HG03575 (cell line): Measurements from ENCODE around the gene PIGU.
A peak's percentile ranks its signal among the peaks of the same experiment; 100 is the strongest.
"Not testable (repeated sequence)": the region's sequence is repeated elsewhere in the genome, so short reads cannot be mapped to it uniquely, and the experiment has no call there.

Source experiments
- ATAC-seq: cut with Tn5 transposase; IDR thresholded peaks from one replicate; pipeline ENCODE4 v1.9.1; 2021; ENCODE audit not compliant: unreplicated experiment, insufficient number of reproducible peaks, low FRiP score; ENCODE audit errors: extremely low read depth

Gene PIGU

GRCh38 chr20:34676642-34677373 is at the start of gene PIGU:
Gene PIGU, minus strand, starts transcription at chr20:34677092. Its CDS starts 7 bp downstream, at chr20:34677085.
- ATAC-seq: peak; percentile 51

DNA sequence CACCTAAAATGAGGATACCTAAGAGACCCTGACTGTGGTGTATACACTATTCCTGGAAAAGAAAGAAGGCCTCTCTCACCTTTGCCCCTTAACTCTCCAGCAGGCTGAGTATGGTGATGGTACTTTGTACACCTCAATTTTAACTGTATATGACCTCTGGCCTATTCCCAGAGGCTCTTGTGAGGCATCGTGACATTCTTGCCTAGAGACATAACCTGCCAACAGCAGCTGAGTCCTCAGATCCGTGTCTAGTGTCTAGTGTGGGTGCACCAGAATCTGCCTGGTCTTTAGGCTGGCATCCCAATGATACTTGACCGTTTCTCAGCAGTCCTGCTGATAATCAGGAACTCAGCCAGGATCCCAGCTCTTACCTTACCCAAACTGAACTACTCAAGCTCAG is 47.3 kb upstream of the PIGU start:
- no peak for ATAC-seq

GRCh38 chr20:34722560-34722959 is 45.7 kb upstream of the PIGU start:
- ATAC-seq: not testable (repeated sequence)

DNA sequence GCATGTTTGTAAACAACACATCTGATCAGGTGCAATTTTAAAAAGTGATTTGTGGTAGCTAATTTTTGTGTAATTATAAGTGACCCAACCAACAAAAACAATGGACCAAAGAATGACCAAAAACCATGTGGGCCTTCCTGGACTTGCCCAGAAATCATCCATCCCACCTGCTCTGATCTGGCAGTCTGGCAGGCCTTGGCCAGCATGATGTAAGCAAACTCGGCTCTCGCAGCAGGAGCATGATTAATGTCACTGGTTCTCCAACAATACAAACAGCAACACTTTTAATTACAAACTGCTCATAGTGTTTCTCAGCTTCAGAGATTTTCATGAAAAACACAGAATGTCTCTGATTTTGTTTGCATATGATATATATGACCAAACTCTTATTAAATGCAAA is 43.4 kb upstream of the PIGU start:
- ATAC-seq: no peak

- ATAC-seq: peak; percentile 72
These were observed 42.5 kb upstream of the PIGU start for GRCh38 chr20:34719242-34720017.

- ATAC-seq: no peak
These were observed 40.6 kb upstream of the PIGU start for GRCh38 chr20:34717230-34718095.

DNA sequence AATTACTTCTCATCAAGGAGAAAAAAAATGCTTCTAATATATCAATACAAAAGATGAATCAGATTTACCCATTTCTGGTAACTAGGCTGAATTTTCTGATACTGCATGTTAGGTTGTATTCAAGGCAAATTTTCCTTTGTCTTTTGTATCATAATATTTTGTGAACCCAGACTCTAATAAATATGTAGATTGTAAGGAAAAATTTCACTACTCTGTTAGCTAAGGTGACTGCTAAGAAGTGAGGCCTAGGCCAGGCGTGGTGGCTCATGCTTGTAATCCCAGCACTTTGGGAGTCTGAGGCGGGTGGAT is 40.0 kb upstream of the PIGU start:
- ATAC-seq: no peak

DNA sequence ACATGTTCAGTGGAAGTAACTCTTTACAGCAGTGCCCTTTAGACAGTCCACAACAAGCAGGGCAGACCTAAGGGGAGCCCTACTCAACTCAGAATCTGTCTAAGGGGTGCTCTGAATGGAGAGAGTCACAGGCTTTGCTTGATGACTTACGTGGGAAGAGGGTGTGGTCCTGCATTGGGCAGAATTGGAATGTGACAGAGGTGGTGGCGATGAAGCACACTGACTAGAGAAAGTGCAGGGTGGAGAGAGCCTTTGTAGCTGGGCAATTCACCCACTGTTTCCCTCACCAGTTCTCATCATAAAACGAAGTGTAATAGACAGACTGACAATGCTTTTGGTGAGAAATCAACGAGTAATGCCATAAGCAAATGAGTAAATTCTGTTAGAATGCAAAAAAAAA is 38.5 kb upstream of the PIGU start:
- ATAC-seq: no peak

DNA sequence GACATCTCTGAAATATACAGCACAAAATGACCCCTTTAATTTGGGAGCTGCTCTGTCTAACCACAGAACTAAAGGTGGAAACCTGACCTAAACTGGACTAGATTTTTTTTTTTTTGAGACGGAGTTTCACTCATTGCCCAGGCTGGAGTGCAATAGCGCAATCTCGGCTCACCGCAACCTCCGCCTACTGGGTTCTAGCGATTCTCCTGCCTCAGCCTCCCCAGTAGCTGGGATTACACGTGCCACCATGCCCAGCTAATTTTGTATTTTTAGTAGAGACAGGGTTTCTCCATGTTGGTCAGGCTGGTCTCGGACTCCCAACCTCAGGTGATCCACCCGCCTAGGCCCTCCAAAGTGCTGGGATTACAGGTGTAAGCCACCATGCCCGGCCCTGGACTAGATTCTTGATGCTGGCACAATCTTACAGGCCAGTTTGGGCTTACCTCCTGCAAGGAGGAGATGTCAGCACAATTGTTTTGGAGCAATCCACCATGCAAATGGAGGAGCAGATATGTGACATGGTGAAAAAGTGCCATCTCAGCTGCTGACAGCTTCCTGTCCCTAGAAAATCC is 37.1 kb upstream of the PIGU start:
- ATAC-seq: not testable (repeated sequence)

DNA sequence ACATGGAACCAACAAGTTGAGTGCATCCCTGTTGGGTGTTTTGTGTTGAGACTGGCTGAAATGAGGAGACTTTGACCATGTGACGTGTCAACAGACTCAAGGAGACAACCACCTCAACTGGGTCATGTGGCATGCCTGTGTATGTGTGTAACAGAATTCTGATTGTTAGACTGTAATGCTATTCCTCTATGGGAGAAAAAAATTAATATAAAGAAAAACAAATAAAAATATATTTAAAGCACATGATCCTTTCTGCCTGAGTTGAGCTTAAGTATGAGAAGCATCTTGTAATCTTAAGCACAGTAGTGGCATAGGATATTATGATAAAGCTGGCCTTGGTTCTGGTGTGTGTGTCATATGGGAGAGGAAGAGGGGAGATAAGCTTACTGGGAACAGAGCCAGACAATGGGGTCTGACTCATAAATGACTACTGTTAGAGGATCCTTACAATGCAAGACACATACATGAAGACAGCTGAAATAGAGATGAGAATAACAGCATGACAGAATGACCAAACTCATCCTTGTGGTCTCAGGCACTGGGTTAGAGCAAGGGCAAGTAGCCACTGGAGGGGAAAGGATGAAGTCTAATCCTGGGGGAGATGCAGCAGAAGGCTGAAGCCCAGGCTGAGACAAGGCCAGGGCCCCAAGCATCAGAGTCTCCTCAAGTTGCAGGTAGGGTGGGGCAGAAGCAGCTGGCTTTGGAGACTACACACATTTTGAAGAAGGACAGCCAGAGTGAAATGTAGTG is 36.5 kb upstream of the PIGU start:
- ATAC-seq: no peak

DNA sequence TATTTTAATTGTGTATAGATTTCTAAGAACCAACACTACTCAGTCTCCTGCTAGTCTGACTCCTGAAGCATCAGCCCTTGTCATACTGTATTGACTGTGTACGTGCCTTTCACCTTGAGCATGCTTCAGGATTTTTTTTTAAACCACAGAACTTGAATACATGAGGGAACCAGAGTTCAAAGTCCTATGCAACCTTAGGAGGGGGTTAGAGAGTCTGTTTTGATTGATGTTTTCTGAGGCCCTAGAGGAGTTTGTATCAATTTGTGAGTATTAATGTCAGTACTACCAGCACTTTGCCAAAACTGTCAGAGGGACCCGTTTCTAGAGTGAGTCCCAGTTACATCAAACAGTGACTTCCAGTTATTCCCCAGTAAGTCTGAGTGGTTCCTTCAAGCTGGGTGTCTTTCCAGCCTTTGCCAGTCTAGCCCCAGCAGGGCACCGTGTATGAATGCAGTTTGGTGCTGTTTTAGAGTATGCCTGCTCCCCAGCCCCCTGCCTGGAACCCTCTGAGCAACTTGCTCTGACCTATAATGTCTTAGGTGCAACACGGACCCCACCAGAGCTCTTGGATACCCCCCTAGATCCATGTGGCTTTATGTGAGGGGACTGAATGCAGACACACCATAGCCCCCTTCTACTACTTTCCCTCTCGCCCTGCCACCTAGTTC is 35.8 kb upstream of the PIGU start:
- no peak for ATAC-seq

DNA sequence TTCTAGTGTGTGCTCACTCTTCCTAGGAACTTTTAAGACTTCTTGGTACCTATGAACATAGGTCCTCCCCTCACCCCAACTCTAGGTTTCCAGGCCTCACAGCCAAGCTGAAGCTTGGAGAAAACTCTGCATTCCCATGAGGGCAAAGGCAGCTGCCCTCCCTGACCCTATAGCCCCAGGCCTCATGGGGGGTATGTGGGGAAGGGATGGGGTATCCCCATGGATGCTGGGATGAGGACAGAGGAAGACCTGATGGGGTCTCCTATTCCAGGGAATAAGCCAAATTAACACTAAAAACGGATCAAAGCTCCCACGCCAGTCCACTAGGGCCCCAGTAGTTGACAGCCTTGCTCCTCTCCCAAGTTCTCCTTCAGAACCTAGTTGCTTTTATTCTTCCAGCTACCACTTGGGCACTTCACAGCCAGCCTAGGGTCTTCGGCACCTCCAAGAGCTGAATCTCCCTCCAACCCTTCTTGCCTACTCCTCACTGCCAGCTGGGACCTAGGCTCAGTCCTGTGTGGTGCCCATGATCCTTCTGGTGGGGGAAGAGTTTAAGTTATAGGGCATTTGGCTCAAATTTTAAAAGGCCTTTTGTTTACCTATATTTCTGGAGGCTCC is 35.0 kb upstream of the PIGU start:
- no peak for ATAC-seq

DNA sequence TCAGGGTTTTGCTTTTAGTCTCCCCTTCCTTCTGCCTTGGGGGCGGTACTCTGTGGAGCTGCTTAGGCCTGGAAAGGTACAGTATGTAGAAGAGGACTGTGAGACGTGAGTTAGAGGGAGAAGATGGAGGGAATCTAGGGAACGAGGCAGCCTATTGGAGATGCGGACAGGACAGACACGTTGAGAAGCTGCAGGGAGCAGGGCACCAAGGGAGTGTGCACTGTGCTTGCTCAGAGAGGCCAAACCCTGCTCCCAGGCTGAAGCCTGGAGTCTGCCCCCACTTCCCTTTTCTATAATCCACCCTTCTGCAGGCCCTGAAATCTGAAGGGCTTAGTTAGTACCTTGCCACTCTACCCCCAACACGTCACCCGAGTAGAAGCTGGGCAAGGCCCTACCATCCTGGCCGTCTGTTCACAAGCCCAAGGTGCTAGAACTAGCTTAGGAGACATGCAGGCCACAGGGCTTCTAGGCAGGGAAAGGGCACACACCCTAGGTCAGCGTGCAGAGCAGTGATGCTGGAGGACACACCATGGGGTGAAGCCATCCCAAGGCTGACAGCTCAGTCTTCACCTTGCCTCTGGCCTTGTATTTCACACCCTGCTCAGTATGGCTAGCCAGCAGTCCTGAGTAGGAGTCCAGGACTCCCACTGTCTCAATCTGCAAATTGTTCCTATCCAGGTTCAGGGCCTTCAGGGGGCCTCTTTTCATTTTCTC is 34.1 kb upstream of the PIGU start:
- no peak for ATAC-seq

DNA sequence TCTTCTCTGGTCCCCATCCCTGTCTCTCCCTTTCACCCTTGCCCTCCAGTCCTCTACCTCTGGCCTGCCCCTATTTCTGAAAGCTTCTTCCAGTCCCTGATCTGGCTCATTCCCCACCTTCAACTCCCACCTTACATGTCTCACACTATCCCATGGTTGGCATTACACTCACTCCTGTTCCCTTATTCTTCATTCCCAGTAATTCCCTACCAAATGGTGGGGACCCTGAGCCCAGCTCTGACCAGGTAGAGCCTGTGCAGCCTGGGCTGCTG is 33.6 kb upstream of the PIGU start:
- no peak for ATAC-seq

- no peak for ATAC-seq
These were observed 33.1 kb upstream of the PIGU start for GRCh38 chr20:34709831-34710567.

- no peak for ATAC-seq
These were observed 32.3 kb upstream of the PIGU start for GRCh38 chr20:34709044-34709830.
